NCI-H1417 treated with DMSO at 0.1 percent for 48 hours (cell line): ENCODE results near the gene PDLIM1.

Experiments
- DNase-seq: peaks from one replicate; lab custom pipeline; 2025; lab: John Stamatoyannopoulos, UW

Gene PDLIM1

DNA sequence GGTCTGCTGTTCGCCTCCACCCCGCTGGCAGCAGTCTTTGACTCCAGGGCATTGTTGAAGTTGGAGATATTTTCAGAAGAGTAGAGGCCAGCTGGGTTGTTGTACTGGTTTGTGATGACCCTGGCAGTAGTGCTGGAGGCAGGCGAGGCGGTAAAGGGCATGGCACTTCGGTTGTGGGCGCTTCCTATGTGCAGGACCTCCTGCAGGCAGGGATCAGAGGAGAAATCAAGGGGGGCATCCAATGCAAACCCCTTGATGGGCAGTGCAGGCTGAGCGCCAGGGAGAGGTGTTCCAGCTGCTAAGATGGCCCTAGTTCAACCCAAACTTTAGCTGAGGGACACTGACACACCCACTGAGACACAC lies 27.0 kb downstream of the PDLIM1 start:
- no peak for DNase-seq

DNA sequence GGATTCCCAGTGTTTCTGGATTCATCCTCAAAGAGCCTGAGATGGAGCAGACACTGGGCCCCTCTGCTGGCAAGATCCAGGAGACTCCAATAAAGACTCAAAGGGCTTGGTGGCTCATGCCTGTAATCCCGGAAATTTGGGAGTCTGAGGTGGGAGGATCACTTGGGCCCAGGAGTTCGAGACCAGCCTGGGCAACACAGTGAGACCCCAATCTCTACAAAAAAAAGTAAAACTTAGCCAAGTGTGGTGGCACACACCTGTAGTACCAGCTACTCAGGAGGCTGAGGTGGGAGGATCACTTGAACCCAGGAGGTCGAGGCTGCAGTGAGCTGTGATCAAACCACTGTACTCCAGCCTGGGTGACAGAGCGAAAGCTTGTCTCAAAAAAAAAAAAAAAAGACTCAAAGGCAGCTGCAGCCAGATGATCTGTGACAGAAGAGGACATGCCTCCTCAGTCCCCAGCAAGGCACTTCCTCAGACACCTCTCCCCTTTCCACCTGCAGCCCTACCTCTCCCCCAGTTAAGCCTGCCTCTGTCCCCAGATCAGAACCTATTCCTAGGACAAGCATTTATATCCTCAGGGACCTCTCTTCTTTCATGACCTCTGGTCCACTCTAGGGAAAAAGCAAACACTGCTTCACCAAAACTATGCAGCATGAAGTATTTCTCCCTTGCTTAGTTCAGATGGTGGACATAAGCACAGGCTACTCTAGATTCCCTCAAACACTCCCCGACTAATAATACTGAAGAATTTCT lies 27.9 kb downstream of the PDLIM1 start:
- no peak for DNase-seq

DNA sequence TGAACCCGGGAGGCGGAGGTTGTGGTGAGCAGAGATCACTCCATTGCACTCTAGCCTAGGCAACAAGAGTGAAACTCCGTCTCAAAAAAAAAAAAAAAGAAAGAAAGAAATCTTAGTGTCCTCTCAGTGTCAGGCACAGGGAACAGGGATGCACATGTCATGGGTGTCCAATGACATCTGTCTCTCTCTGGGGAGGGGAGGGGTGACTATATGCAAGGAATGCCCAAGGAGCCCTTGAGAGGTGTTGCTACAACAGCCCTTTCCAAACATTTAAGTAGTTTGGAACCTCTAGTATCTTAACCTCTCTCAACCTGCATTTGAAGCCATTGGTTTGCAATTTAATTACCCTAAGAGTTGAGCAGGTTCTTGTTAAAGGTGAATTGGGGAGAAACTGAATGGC lies 28.9 kb downstream of the PDLIM1 start:
- DNase-seq = no peak

DNA sequence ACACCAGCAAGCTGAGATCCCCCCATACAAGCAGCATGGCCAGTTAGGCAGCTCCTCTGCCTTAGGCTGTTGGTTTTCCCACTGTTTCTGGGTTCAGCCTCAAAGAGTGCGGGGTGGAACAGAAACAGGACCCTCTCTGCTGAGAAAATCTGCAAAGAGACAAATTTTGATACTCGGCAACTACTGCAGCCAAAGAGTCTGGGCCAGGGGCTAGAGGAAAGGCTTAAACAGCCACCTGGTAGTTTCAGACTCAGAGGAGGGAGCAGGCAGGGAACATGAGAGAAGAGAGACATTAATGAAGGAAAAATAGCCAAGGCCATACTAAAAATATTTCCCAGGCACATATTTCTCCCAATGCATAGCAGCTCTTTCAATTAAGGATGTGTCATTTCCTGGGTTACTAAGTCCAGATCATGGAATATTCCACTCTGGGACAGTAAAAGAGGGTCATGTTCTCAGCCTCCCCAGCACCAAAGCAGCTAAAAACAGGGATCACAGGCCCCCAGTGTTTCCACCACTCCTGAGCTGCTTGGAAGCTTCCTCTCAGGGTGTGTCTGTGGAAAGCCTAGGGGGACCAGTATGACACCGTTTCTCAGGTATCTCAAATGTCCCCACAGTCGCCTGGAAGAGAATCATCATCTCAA lies 29.8 kb downstream of the PDLIM1 start:
- DNase-seq = no peak

DNA sequence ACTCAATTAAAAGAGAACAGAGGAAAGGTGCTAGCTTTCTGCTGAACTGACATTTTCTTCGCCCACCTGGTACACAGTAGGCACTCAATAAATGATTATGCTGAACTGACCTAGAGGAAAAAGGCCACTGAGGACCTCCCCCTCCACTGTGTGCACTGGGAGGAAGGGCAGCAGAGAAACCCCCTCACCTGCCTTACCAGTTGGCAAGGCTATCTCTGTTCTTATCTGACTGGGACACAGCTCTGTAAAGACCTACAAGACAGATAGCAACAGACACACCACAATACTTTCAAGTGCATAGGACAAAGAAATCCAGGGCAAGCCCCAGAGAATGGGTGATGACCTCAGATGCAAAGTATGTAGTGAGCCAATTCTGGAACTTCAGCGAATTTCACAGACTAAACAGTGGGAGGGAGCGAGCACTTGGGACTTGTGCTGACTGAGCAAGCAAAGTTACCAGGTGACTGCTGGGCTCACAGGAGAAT lies 30.4 kb downstream of the PDLIM1 start:
- no peak for DNase-seq

DNA sequence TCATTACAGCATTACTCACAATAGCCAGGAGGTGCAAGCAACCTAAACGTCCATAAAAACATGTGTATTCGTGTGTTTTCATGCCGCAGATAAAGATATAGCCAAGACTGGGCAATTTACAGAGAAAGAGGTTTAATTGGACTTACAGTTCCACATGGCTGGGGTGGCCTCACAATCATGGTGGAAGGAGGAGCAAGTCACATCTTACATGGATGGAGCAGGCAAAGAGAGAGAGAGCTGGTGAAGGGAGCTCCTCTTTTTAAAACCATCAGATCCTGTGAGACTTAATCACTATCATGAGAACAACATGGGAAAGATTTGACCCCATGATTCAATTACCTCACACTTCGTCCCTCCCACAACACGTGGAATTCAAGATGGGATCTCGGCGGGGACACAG lies 33.0 kb downstream of the PDLIM1 start:
- DNase-seq = no peak

DNA sequence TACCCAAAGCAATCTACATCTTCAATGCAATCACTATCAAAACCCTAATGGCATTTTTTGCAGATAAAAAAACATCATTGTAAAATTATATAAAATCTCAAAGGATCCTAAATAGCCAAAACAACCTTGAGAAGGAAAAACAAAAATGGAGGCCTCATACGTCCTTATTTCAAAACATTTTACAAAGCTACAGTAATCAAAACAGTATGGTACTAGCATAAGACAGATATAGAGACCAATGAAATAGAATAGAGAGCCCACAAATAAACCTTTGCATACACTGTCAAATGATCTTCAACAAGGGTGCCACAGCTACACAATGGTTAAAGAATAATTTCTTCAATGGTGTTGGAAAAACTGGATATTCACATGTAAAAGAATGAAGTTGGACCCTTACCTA lies 34.5 kb downstream of the PDLIM1 start:
- no peak for DNase-seq

DNA sequence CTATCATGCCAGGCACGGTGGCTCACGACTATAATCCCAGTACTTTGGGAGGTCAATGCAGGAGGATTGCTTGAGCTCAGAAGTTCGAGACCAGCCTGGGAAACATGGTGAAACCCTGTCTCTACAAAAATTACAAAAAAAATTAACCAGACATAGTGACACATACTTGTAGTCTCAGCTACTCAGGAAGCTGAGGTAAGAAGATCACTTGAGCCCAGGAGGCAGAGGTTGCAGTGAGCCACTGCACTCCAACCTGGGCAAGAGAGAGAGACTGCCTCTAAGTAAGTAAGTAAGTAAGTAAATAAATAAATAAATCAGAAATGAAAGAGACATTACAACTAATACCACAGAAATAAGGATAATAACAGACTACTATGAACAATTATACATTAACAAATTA lies 36.2 kb downstream of the PDLIM1 start:
- no peak for DNase-seq

DNA sequence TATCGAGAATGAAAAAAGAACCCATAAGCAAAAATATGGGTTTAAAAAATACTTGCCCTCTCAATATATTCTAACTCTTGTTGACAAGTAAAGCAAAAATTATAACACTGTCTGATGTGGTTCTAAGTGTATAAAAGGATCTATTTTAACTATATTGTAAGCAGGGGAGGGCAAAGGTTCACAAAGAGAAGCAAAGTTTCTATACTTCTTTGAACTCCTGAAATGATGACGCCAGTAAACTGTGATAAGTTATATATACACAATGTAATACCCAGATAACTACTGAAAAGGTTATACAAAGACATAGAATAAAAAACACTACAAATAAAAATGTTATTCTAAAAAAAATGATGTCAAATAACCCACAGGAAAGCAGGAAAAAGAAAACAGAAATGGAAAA lies 37.1 kb downstream of the PDLIM1 start:
- no peak for DNase-seq

DNA sequence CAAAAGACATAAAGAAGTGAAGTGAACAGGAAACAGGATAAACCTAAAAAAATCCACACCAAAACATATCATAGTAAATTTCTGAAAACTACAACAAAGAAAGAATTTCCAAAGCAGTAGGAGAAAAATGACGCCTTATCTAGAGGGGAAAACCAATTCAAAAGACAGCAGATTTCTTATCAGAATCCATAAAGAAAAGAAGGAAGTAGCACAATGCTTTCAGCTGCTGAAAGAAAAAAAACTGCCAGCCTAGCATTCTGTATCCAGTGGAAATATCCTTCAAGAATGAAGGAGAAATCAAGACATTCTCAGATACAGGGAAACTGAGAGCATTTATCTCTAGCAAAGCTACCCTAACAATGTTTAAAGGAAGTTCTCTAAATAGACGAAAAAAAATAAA lies 37.8 kb downstream of the PDLIM1 start:
- DNase-seq = no peak

DNA sequence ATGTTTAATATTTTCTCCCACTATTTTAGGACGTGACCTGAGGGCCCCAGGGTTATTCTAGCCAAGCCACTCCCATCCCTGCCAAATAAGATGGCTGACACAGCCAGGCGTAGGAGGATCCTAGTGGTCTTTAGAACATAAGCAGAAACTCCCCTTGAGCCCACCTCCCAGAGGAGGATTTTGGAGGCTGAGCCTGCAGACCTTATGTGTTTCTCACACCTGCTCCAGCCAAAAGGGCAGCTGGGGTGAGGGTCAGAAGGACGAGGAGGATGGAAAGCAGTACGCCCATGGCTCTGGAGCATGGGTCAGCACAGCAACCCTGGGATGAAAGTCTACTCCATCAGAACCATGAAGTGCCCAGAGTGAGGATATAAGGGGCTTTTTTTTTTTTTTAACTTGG lies 39.9 kb downstream of the PDLIM1 start:
- no peak for DNase-seq

DNA sequence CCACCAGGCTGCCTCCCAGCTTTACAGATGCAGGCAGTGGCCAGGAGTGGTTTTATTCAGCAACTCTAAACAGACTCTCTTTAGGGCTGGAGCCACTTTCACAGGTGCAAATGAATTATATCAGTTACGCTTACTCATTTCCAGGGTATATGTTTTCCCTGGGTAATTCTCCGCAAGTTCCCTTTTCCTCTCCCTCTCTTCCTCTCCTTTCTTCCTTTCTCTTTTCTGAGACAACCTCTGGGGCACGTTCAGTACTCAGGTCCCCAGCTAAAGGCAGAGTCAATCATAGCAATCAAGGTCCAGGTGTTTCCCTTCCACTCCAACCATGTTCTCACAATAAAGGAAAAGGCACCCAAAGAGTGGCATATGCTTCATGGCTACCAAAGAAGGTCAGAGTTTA lies 41.3 kb downstream of the PDLIM1 start:
- no peak for DNase-seq

DNA sequence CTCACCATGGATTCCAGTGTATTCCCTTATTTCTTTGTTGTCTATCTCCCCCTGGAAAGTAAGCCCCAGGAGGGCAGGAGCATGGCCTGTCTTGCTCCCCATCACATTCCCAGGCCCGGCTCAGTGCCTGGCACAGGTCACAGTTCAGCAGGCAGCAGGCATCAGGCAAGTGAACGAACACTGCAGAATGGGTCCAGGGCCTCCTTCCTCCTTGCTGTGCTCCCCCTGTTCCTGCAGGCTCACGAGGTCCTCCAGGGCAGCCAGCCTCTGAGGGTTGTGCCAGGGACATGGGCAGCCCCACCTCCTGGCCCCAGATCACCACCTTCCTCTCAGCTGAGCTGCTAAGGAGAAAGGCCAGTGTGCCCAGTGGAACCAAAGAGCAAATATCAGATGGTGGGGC lies 41.8 kb downstream of the PDLIM1 start:
- no peak for DNase-seq

DNA sequence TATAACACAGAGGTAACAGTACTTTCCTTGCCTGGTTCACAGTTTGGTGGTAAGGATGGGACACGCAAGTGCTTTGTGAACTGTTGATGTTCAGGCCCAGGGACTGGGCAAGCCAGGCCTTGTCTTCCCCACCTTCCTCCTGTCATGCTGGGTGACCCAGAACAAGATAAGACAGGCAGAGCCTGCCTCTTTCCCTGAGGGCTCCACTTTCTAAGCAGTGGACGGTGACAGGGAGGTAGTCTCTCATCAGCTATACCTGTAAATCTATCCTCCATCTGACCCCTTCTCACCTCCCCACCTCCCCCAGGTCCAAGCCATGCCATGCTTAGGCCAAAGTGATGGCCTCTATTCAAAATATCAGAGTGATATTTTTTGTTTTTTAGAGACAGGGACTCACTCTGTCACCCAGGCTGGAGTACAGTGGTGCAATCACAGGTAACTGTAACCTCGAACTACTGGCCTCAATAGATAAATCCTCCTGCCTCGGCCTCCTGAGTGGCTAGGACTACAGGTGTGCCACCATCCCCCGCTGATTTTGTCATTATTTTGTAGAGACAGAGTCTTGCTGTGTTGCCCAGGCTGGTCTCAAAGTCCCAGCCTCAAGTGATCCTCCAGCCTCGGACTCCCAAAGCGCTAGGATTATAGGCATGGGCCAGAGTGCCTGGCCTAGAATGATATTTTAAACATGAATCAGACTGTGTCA lies 42.8 kb downstream of the PDLIM1 start:
- DNase-seq = no peak

DNA sequence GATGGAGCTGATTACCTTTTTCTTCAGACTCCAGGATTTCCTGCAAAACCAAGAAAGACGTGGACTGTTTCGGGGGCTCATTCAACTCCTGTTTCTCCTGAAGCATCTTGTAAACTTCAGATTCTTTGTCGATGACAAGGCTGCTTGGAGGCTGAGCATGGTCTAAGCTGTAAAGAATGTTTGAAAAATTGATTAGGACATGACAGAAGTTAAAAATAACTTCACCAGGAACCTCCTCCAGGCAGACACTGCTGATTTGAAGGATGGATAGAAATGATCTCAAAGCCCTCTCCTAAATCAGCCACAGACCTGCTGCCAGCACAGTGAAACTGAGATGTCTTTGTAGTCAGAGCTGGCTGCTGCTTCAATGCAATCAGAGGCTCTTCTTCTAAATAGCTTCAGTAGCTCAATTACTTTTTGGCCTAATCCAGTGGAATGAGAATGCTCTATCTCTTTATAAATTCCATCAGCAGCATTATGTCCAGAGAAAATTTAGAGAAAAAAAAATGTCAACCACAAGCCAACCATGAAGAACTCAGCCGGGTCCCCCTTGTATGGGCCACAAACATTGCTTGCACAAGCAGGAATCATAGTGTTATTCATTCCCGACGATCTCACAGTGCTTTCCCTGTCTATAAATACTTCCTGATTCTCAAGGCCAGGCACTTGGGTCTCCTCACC lies 43.5 kb downstream of the PDLIM1 start:
- no peak for DNase-seq

DNA sequence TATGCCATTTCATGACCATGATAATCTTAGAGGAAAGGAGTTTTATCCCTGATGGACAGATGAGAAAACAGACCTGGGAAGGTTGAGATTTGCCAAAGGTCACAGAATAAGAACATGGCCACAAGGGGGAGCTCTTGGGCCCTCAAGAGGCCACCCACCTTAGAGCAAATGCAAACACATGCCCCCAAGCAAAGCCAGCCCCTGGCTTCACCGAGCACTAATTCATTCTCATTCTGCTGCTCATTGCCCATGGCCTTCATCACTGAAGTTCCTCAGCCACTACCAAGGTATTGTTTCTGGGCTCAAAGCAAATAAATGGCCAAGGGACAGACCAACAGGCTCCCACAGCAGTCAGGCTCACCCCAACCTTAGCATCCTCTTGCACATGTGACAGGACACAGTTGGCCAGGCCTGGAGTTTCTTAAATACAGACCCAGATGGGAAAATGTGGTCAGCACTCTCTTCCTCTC lies 44.2 kb downstream of the PDLIM1 start:
- DNase-seq = no peak

DNA sequence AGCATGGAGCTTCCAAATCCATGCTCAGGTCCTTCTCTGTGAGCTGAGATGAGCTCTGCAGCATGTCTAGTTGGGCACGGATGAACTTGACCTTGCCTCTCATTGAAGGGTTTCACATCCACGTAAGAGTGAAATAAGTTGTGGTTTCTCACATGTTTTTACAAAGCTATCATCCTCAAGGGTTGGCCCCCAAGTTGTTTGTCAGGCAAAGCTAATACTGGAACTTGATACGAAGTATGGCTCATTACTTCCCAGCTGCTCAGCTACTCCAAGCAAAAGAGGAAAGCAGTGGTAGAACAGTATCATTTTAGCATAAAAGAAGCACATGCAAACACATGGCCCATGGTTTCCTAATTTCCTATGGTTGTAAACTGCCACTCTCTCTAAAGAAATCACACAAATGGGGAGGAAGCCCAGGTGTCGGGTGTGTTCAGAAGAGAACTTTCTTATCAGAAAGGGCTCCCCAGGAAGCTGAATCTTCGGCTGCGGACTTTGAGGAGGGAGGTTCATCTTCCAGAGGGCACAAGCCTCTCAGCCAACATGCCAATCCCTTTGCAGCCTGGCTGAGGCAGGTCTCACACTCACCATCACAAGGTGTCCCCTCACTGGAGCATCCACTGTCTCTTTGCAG lies 45.3 kb downstream of the PDLIM1 start:
- no peak for DNase-seq

DNA sequence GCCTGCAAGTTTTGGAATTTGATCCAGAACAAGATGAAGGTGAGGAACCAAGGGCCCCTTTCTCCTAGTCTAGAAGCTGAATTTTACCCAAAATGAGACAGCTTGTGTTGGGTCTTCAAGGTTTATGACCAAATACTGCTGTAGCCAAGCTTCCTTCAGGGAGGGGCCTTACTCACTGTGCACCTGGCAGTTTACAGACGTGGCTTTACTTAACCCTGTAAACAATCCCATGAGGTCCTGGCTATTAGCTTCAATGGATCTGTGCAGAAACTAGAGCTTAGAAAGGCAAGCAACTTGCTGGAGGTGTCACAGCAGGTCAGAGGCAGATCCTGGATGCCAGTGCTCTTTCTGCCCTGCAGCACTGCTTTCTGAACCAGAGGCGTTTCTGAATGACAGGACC lies 46.7 kb downstream of the PDLIM1 start:
- no peak for DNase-seq

DNA sequence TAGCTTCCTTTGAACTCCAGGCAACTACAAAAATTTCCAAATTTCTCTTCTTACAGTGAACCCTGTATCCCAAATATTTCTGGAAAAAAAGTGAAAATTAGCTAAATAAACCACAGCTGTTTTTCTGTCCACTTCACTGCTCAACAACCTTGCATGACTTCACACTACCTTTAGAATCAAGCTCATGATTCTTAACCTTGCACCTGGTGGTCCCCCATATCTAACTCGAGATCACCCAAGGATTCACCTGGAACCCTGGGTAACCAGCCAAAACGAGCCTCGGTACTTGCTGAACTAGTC lies 47.5 kb downstream of the PDLIM1 start:
- DNase-seq = no peak

DNA sequence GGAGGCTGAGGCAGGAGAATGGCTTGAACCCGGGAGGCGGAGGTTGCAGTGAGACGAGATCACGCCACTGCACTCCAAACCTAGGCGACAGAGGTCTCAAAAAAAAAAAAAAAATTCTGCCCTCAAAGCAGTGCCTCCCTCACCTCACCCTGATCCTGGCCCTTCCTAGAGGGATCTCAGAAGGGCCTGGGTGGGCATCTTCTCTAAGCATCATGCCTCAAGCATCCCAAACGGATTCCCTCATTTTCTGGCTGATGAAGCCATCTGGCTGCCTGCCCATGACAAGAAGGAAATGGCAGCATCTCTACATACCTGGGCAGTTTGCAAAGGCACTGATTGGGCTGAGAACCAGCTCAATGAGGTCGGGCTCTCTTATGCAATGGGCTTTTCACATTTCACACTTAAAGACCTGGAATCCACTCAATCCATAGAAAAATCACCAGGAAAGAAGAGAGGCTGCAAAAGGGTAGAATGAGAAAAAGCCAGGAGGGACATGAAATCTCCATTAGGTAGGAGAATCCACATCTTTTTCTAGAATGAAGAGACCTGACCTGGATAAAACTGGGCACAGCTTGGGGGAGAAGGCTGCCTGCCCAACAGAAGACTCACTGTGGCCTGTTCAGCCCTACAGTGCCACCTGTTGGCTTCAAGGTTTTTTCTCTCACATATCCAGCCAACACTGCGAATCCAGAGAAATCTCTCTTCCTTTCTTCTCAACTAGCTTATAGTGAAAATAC lies 48.1 kb downstream of the PDLIM1 start:
- DNase-seq = no peak

DNA sequence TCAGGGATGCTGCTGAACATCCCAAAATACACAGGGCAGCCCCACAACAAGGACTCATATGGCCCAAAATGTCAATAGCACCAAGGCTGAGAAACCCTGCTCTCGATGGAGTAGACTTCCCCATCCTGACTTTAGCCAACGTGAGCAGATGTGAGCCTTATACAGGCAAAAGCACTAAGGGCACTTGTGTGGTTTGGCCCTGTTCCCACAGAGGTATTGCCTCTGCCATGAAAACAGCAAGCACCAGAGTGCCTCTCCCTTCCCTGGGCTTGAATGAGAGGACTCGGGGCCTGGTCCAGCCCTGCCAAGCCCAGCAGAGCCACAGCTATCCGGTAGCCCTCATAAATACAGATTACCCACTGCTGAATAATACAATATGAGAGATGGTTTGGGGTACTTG lies 49.3 kb downstream of the PDLIM1 start:
- DNase-seq = no peak

DNA sequence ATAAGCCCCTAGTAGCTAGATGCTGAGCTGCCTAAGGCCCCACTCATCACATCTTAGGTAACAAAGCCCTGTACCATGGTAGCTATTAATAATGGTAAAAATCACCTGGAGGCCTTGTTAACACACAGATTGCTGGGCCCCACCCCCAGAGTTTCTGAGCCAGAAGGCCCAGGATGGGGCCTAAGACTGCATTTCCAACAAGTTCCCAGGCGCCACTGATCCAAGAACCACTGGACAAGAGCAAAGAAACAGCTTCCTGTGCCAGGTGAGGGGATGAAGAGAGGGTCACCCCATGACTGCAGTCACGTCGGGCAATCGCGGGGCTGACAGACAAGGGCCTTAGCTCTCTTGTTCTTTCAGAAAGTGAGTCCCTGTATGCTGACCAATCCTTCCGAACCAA lies 50.0 kb downstream of the PDLIM1 start:
- no peak for DNase-seq
